Activated effector memory CD4-positive, alpha-beta T cell treated with anti-CD3 and anti-CD28 coated beads, Interleukin-2, amount 50 U/mL, for 16 hours (primary cell): Measurements from ENCODE around the gene ARHGAP21.

Experiments
- DNase-seq: peaks from one replicate; pipeline ENCODE4 v3.0.0-alpha.2; 2020

ARHGAP21 gene

DNA sequence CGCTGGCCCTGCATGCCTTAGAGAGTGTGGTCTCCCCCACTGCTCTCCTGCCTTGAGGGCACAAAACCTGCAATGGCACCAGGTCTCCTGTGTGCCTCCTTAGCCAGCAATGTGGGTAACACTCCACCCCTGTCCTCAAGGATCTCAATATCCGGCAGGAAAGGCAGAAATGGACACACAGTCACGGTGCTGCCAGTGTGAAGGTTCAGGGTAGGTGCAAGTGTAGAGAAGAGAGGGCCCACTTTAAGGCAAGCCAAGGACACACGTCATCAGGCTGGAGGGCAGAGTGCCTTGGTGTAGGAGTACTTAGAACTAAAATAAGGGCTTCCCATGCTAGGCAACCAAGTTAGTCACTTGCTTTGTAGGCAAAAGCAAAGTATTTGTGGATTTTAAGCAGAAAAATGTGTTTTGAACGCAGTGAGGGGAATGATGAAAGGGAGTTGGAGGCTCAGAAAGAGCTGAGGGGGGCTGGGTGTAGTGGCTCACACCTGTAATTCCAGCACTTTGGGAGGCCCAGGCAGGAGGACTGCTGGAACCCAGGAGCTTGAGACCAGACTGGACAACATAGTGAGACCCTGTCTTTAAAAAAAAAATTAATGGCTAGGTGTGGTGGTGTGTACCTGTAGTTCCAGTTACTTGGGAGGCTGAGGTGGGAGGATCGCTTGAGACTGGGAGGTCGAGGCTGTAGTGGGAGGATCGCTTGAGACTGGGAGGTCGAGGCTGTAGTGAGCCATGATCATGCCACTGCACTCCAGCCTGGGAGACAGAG is 152.8 kb downstream of the ARHGAP21 start:
- no peak for DNase-seq

DNA sequence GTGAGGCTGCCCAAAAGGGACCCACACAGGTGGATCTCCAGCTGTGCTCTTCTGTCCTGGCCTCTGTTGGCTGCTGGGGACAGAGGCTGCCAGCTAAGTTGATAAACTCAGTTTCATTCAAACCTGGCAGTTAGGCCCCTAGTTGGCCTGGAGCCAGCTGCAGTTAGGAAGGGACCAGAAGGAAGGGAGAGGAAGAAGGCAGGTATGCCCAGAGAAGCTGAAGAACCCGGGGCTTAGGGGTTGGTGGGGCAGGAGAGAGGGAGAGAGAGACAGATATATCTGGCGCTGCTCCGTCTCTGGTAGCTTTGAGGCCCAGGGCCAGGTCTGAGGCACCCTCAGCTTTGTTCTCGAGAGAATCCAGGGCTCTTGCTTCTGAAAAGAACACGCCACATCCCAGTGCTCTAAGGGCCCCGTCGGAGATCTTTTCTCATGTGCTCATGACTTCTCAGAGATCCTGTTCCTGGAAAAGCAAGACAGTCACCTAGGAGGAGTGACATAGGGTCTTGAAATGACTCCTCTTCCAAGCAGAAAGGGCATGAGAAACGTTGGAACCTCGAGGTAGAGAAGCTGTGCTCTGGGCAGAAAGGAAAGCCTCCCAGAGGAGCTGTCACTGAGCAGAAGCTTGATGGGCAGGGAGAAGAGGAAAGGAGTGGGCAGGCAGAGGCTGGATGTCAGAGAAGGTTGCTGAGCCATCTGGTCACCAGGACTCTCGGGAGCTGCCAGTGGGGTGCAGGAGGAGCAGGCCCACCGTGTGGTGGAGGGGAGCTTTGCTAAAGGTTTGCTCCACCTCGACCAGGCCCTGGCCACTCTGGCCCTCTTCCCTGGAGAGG is 153.6 kb downstream of the ARHGAP21 start:
- DNase-seq: no peak

DNA sequence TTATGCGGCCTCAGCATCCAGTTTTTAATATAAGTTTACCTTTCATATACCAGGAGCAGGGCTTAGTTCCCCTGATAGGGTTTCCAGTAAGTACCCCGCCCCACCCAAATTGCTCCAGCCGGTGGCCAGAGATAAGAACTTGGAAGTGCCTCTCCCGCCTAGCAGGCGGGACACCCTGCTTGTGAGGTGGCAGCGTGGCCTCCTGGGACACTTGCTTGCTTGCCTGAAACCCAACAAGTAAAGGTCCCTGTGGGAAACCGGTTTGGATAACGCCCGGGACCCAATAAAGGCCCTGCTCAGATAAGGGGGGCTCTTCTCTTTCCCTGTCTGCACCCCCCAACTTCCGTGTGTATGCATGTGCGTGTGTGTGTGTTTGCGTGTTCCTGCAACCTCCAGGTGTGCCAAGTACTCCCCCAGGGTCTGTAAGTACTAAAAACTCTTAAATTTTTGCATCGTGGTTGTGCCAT is 154.3 kb downstream of the ARHGAP21 start:
- no peak for DNase-seq

DNA sequence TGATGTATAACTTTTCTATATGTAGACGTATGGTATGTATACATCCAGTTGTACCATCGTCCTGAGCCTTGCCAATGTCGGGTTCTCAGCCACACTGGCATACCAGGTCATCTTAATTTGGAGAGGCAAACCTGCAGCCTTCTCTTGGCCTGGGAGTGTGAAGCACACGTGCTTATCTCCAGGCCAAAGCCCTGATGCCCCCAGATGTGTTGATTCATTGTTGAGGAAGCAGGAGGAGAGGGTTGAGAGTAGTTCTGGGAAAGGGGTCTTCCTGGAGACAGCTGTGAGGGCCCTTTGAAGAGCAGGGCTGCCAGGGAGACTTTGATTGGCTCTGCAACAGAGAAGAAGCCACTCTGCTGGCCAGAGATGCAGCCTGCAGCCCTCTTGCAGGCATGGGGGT is 155.6 kb downstream of the ARHGAP21 start:
- DNase-seq: no peak

DNA sequence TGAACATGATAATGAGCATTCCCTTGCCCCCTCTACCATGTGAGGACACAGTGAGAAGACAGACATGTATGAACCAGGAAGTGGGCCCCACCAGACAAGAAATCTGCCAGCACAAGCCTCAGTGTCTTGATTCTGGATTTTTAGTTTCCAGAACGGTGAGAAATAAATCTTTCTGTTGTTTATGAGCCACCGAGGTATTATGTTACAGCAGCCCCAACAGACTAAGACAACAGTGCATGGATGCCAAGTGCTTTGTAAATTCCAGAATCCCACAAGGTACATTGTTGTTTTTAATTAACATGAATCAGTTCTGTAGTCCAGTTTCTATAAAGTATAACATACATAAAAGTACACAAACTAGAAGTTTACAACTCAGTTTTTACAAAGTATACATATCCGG is 162.2 kb downstream of the ARHGAP21 start:
- DNase-seq: no peak

DNA sequence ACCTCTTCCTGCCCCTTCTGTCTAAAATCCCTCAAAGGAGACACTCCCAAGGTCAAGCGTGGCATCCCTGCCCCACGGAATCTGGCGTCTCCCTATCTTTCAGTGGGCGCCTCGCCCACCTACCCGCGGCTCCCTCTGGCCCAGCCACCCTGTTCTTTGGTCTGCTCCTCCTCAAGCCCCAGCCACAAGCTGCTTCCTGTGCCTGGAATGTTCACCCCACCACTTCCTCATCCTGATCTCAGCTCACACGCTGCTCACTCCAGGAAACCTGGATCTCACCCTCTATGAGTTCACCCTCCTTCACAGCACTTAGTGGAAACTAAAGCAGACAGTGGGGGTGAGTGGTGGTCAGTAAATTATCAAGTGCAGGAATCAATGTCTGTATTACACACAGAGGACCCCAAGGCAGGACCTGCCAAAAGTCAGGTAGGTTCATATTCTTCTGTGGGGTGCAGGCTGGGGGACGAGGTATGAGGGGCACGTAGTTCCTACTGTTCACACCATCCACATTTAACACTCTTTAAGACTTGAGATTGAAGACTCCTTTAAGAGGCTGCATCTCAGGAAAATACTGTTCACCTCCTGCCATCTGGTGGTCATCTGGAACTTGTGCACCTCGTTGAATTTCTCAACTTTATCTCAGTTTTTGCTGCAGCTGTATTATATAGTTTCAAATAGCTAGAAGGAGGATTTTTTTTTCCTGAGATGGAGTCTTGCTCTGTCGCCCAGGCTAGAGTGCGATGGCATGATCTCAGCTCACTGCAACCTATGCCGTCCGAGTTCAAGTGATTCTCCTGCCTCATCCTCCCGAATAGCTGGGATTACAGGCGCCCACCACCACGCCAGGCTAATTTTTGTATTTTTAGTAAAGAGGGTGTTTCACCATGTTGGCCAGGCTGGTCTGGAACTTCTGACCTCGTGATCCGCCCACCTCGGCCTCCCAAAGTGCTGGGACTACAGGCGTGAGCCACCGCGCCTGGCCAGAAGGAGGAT is 166.6 kb downstream of the ARHGAP21 start:
- no peak for DNase-seq

DNA sequence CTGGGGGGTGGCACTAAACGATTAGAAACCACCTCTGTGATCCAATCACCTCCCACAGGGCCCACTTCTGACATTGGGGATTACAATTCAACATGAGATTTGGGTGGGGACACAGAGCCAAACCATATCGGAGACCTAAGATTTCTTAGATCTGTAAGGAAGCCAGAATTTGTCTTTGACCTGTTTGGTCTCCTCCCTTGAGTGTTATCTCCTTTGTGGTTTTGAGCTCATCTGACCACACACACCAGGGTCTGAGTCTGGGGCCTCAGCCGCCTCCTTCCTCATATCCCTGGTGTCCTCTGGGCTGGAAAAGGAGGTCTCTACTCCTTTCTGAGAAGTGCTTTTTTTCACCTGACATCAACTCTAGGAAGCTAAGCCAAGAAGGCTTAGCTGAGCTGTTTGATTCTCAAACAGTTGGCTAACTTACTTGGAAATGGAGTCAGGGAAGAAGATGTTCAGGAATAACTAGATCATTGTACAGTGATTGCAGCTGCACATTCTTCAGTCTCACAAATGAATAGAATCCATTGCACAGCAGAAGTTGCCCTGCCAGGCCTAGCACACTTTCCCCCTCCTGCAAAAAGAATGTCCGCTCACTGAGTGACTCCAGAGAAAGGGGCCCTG is 167.4 kb downstream of the ARHGAP21 start:
- no peak for DNase-seq

DNA sequence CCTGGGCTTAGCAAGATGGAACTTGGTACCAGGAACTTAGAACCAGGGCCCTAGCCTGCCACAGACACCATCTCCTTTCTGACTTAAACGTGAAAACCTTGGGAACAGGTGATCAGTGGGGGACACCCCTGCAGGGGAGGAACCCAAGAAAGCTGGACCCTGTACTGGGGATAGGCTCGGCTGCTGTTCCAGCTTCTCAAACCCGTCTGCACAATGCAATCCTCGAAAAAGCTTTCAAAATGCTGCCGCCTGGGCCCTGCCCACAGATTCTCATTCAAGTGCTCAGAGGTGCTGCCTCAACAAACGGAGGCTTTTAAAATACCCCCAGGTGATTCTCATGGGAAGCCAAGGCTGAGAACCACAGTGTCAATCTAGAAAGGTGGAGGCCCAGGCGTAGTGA is 169.7 kb downstream of the ARHGAP21 start:
- no peak for DNase-seq

DNA sequence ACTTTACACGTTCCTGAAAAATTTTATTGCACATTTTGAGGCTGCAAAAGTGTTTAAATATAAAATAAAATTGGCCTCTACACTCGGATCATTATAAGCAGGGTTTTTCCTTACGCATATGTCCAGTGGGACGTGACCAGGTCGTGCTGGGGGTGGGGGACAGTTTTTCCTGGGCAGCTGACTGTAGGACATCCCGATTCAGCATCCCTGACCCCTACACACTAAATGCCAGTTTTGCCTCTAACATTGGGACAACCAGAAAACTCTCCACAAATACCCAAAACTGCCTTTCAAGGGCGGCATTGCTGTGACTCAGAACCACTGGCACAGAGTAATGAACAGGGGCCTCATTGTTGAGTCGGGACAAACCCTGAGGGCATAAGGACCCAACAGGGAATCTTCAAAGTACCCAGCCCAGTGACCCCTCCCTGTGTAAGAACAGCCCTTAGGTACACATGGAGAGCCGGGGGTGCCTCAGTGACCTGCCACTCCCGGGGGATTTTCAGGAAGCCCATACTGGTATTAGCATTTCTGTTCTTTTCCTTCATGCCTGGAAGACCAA is 170.6 kb downstream of the ARHGAP21 start:
- DNase-seq: no peak

DNA sequence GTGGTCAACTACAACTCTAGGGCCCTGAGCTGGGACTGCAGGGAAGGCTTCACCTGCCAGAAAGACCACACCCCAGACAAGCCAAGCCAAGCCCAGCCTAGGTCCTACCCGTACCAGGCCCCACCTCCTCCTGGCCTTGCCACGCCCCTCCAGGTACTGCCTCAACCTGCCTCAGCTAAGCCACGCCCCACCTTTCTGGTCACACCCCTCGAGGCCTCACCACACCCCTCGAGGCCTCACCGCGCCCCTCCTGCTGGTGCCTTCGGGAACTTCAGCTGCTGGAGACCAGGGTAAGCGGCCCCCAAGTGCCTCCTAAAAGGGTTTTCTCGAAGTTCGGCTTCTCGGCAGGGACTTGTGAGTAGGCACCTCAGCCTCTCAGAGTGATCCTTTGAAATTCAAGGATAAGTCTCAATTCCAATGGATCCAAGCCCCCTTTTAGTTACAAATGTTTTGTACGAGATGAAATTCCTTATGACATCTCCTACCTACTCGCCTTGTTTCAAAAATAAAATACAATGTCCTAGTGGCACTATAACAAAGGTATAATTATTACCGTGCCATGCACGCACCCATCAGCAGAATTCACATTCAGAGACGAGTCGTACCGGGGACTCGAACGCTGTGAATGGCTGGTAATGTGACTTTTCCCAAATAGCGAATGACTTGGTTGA is 171.2 kb downstream of the ARHGAP21 start:
- DNase-seq: no peak

DNA sequence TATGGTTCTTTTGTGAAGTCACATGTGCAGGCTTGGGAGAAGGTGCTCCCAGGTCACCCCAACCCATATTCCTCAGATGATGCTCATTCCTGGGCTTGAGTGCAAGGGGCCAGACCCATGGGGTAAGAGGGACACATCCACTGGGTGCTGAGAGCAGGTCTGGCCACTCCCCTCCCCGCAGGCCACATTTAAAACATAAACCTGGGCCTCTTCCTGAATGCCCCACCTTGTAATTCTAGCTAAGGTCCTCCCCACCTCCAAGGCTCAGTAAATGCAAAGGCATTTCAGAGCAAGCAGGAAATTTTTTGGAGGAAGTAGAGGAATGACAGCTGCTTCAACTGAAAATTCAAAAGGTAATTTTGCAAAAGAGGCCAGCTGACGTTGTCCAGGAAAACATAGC is 172.5 kb downstream of the ARHGAP21 start:
- DNase-seq: no peak

DNA sequence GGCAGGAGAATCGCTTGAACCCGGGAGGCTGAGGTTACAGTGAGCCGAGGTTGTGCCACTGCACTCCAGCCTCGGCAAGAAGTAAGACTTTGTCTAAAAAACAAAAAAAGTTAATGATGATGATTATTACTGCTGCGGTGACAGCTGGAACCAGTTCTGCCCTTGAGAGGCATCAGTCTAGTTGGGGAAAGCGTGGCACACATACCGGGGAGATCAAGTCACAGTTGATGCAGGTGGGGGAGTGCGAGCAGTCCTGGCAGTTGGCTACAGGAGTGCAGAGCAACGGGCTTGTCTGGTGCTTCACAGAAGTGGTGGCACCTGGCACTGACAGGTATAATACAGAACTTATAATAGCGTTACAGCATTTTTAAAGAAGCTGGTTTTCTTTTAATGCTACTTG is 173.0 kb downstream of the ARHGAP21 start:
- DNase-seq: no peak

DNA sequence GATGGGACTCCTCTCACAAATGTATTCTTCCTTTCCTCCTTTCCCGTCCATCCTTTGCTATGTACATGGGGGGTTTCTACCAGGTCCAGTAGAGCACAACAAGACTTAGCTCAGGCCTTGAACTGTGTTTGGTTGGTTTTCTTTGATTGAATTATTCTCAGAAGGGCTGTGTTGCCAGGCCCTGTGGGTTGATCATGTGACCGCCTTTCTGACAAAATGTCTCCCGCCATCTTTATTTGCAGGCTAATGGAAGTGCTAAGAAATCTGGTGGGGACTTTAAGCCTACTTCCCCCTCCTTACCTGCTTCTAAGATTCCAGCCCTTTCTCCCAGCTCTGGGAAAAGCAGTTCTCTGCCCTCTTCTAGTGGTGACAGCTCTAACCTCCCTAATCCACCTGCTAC is 178.1 kb downstream of the ARHGAP21 start:
- DNase-seq: no peak

DNA sequence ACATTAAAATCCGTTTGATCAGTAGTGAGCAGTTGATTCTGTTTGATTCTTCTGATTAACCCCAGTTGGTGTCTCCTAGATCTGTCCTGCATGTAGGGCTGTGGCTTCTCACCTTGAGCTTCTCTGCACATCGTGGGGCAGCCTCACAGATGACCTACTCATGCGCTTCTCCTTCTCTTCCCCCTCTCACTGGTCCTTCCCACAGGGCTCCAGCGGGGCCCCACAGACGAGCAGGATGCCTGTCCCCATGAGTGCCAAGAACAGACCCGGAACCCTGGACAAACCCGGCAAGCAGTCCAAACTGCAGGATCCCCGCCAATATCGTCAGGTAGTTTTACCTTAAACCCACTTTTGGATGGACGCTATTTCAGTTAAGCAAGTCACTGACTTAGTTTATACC is 178.9 kb downstream of the ARHGAP21 start:
- DNase-seq: no peak

DNA sequence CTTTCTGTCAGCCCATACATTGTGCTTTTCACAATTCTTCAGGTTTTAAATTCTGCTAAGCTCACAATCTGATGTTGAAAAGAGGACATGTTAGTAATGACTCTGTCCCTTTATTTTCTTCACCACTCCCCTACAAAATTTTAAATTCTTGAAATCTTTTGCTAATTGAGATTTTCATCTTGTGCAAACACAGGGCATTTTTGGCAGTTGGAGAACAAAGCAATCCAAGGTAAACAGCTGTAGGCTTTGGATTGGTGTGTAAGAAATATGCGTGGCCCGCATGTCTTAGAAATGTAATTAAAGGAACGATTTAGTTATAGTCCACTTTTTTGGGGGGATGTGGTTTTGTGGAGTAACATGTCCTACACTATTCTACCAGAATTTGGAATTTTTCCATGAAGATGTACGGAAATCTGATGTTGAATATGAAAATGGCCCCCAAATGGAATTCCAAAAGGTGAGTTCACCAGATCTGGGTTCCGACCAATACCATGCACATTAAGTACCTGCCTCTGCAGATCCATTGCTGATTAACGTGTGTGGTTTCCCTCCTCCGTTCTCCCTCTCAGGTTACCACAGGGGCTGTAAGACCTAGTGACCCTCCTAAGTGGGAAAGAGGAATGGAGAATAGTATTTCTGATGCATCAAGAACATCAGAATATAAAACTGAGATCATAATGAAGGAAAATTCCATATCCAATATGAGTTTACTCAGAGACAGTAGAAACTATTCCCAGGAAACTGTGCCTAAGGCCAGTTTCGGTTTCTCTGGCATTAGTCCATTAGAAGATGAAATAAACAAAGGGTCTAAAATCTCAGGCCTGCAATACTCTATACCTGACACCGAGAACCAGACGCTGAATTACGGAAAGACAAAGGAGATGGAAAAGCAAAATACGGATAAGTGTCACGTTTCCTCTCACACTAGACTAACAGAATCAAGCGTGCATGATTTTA is 181.1 kb downstream of the ARHGAP21 start:
- no peak for DNase-seq

DNA sequence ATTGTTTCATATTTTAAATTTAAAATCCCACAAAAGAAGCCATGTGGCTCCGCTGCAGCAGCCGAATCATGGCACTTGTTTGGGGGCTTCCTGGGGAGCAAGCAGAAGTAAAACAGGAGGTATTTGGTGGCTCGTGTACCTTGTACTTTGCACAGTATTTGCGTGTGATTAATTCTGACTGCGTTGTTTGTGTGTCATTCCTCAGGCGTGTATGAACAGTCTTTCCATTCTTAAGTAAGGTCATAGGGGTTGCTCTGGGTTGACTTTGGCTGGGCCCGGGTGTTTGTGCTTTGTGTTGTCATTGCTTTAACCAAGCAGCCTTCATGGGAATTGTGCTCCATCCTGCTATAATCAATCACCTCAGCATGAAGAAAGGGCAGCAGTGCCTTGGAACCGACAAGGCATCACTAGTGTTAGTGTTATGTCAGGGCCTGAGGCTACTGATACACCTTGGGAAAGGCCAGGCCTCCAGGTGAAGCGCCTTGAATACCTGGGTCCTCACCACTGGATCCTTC is 182.4 kb downstream of the ARHGAP21 start:
- DNase-seq: no peak

DNA sequence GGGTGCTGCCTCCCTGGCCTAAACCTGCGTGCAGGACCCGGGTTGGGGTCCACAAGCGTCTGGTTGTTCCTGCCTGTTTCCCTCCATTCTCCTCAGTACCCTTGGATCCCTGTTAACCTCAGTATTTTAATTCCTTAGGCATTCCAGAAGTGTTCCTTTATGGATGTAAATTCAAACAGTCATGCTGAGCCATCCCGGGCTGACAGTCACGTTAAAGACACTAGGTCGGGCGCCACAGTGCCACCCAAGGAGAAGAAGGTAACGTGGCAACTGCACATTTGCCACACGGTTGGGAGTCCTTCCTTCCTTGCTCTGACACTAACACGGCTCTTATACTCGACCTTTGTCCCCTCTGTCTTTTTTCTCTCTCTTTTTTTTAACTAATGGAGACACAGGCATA is 187.1 kb downstream of the ARHGAP21 start:
- DNase-seq: no peak

DNA sequence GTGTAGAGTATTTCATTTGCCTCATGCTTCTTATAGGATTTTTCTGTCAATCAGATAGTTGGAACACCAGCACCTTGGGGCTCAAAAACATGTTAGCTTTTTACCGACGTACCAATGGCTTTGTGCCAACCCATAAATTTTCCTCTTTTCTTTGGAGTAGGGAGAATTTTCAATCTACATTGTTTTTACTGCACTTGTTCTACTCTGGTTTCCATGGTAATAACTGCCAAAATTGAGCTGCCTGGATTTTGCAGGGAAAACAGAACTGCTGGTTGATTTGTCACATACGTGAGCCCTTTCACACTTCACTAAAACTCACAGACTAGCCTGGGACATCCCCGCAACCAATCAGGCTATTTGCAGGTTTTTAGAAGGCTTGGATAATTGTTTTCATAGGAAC is 189.7 kb downstream of the ARHGAP21 start:
- no peak for DNase-seq
